NB4 (cell line): Measurements from ENCODE around the gene SLC25A51.

ENCODE experiments used
- DNase-seq: peaks from one replicate; pipeline ENCODE4 v3.0.0; 2010; ENCODE audit warnings: low read depth
- H3K4me3 ChIP-seq: one replicate; pipeline ENCODE4 v1.5.1; 2011; ENCODE audit warnings: mild to moderate bottlenecking, low read depth, low read length, moderate library complexity
- MYC ChIP-seq: IDR thresholded peaks from 2 replicates; pipeline ENCODE4 v1.6.1; 2011; ENCODE audit warnings: low read depth, low read length
- POLR2A ChIP-seq: IDR thresholded peaks from 2 replicates; pipeline ENCODE4 v1.6.1; 2011; ENCODE audit warnings: mild to moderate bottlenecking; ENCODE audit not compliant: insufficient read length; ENCODE audit errors: extremely low read depth
- TF ChIP-seq, protein P1 (sequence below): IDR thresholded peaks from 2 replicates; pipeline ENCODE4 v1.6.1; 2011; ENCODE audit warnings: low read depth, low read length
- TF ChIP-seq, protein P2 (sequence below): IDR thresholded peaks from one replicate; pipeline ENCODE4 v1.5.1; 2012; ENCODE audit warnings: low read depth, low read length

SLC25A51 gene

DNA sequence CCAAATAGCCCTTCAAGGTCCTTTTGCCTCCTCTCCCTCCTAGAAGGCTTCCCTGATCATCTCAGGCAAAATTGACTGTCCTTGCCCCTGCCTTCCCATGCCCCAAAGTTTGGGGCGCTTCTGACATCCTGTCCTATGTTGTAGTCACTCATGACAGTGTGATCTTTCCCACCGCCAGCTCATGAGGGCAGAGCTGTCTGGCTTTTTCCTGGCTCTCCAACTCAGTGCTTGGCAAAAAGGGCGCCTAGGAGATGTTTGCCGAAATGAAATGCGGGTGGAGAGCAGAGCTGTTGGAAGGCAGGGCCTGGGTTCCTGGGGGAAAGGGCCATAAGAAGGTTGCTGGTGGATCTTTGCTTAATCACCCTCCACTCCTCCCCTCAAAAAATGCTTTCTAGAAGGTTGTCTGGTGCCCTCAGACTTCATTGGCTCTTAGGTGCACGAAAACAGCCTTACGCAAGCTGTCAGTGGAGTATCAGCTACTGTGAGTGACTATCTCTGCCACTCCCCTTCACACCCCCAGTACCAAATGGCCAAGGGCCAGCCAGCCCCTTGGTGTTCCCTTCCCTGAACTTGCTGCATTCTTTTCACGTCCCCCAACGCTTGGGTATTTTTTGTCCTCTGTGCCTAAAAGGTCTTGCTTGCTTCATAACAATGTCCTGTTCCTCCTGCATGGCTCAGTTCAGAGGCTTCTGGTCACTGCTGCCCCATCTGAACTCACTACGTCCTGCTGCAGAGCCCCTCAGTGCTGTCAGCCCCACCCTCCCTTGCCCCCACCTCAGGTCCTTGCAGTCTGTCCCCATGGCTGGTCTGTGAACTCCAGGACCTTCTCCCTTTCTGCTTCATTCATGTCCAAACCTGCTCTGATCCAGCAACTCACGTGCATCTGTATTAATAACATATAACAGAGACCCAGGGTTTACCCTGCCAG lies 2.6 kb upstream of the SLC25A51 start:
- H3K4me3 ChIP-seq: no peak overlapping the region
- TF ChIP-seq, protein P1, sequence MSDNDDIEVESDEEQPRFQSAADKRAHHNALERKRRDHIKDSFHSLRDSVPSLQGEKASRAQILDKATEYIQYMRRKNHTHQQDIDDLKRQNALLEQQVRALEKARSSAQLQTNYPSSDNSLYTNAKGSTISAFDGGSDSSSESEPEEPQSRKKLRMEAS: no peak
- no peak for TF ChIP-seq POLR2A
- no peak for TF ChIP-seq MYC
- TF ChIP-seq, protein P2, sequence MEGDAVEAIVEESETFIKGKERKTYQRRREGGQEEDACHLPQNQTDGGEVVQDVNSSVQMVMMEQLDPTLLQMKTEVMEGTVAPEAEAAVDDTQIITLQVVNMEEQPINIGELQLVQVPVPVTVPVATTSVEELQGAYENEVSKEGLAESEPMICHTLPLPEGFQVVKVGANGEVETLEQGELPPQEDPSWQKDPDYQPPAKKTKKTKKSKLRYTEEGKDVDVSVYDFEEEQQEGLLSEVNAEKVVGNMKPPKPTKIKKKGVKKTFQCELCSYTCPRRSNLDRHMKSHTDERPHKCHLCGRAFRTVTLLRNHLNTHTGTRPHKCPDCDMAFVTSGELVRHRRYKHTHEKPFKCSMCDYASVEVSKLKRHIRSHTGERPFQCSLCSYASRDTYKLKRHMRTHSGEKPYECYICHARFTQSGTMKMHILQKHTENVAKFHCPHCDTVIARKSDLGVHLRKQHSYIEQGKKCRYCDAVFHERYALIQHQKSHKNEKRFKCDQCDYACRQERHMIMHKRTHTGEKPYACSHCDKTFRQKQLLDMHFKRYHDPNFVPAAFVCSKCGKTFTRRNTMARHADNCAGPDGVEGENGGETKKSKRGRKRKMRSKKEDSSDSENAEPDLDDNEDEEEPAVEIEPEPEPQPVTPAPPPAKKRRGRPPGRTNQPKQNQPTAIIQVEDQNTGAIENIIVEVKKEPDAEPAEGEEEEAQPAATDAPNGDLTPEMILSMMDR: no peak
- DNase-seq: no peak

DNA sequence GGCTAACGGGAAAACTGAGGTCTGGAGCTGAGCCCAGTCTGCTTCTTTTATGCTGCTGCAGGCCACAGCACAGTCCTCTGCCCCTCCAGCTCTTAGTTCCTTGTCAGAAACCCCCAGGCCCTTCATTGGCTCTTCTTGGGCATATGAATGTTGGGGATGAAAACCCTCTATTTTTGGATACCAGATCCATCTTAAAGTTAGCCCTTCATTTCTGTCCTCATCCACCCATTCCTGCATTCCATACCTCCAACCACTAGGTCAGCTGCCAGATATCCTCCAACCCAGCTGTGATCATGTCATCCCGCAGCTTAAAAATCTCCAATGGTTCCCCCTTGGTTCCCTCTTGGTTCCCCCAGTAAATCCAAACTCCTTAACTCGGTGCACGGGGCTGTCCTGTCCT lies 1.8 kb upstream of the SLC25A51 start:
- TF ChIP-seq MYC (no peak), POLR2A (no peak)
- TF ChIP-seq, protein P1: no peak
- TF ChIP-seq, protein P2: no peak
- no peak for DNase-seq
- no peak overlapping the region for H3K4me3 ChIP-seq

DNA sequence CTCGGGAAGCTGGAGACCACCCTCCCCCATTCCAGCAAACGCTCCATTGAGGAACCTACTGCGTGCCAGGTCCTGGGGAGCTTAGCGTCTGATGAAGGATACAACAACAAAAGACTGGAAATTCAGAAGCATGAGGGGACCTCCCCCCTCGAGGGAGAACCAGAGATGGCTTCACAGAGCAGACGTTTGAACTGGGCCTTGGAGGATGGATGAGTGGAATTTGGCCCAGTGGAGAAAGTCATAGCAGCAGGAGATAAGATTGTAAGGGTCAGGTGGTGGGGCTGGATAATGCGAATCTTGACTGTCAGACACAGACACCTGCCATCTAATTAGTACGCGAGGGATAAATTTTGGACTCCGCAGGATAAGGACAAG lies 1.2 kb upstream of the SLC25A51 start:
- no peak for DNase-seq
- TF ChIP-seq, protein P1: no peak
- TF ChIP-seq MYC (no peak), POLR2A (no peak)
- TF ChIP-seq, protein P2: no peak
- no peak overlapping the region for H3K4me3 ChIP-seq

DNA sequence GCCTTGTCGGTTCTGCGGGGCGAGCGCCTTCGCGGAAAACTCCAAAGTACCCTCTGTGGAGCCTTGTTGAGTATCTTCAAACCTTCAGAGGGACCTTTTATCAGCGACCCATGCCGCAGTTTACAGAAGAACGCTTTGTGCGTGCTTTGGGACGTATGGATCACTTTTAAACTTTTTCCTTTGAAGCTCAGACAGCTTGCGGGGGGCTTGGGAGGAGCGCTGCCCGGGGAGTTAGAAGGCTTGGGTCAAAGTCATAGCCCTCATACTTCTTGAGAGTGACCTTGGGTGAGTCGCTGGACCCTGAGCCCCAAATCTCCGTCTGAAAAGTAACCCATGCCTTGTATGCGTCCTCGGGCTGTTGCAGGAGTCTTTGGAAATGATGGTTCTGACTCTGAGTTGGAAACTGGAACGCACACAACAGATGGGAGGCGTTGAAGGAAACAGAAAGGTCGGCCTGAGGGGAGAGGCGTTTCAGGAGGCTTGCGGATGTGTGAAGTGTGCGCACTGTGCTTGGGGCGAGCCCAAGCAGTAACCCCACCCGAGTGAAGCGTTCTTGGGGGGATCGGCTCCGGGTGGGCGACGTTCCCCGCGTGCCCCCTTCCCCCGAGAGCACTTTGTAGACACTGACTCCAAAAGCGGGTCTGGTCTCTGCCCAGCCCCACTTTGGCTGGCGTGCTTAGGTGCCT lies 661 bp upstream of the SLC25A51 start:
- DNase-seq: no peak
- no peak for TF ChIP-seq MYC
- peak overlapping the region; percentile 83 for H3K4me3 ChIP-seq

DNA sequence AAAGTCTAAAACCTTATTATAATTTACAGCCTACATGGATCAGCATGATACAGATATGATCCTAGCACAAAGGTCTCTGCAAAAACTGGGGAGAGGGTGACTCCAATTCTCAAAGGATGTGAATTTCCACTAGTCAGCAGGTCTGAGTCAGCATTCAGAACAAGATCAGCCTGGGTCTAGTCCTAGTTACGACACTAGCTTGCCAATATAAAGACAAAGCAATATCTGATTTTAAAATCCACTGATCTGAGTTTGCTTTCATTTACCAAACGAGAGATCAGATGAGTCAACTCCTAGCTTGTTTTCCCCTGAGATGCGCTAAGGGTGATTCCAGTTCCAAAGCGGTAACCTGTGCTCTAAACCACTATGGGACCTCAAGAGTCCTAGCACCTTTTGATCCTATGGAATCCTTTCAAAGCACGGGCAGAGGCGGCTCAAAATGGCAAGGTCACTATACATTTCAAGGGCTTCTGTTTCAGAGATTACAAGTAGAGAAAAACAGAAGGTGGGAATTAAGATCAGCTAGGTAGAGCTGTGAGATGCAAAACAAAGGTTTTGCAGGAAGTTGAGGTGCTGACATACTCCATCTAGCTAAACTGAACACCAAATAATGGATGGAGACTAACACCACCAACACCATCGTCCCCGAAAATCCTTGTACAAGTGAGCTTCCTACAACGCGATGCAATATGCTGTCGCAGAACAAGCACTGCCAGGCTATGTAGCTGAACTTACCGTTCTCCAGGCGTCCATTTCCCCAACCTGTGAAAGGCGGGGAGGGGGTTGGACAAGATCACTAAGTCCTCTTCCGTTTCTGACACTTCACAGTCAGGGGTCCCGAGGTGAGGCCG lies 906 bp downstream of the SLC25A51 start:
- DNase-seq: peak; percentile 33
- TF ChIP-seq, protein P2: no peak
- TF ChIP-seq, protein P1: no peak
- peak overlapping the region; percentile 83 for H3K4me3 ChIP-seq

DNA sequence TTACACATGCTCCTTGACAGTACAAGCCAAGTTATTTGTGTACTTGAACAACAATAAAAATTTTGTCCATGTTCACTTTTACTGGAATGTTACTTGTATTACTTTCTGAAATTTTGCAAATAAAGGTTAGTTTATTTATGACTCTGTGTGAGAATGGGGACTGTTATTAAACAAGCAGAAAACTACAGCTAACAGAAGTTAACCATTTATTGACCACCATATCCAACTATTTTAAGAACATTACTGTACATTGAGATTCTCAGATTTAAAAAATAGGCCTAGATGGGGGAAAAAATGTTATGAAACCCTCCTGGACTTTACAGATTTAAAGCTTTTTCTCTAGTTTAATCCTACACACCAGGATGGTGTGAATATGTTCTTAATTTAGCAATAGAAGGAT lies 1.8 kb downstream of the SLC25A51 start:
- TF ChIP-seq, protein P2: no peak
- TF ChIP-seq, protein P1: no peak
- TF ChIP-seq MYC (no peak), POLR2A (no peak)
- H3K4me3 ChIP-seq: peak overlapping the region; percentile 83
- no peak for DNase-seq
